ENCODE data around the gene RPL29. TPM values are rescaled to one million over a fixed set of nuclear protein-coding genes. Genes with fewer than 3 reads are reported as not detected.
A peak's percentile ranks its signal among the peaks of the same experiment; 100 is the strongest.

RPL29 gene
- total and polyA plus RNA-seq, 7 donors = 1,247 to 2,993 (median 2,094) TPM

GRCh38 chr3:51957520-51958205 lies 38.0 kb downstream of the RPL29 start:
- no peak for TF ChIP-seq CTCF (IDR thresholded peaks at IDR 0.05)
- no peak for TF ChIP-seq EP300 (IDR thresholded peaks at IDR 0.05)
- TF ChIP-seq POLR2AphosphoS5 (IDR thresholded peaks at IDR 0.05) = no peak
- no peak for TF ChIP-seq POLR2A (IDR thresholded peaks at IDR 0.05)
- H3K27me3 ChIP-seq = no peaks in the 10 kb centered on the region
- no peak overlapping the region for H3K4me3 ChIP-seq
- intact Hi-C loops (cut with DNase I) = no loop called here
- H3K9me3 ChIP-seq = no peaks in the 10 kb centered on the region
- WGBS, 2 donors = 96% methylated on average over 15 of the region's 15 CpGs
- H3K27ac ChIP-seq = peak overlapping the region in 1 of 4 donors; percentile 80
- peaks cover 0 to 20% (median 15%) of the 10 kb centered on the region in 4 donors for H3K4me1 ChIP-seq
- peaks cover 0 to 35% (median 9%) of the 10 kb centered on the region in 4 donors for H3K36me3 ChIP-seq
- DNase-seq = no peak

GRCh38 chr3:51955893-51956770 lies 39.6 kb downstream of the RPL29 start:
- WGBS, 2 donors = 4 to 11% methylated on average over 97 of the region's 97 CpGs
- H3K4me1 ChIP-seq = peaks cover 0 to 17% (median 15%) of the 10 kb centered on the region in 4 donors
- no peaks in the 10 kb centered on the region for H3K27me3 ChIP-seq
- intact Hi-C loops (cut with DNase I) = no loop called here
- H3K36me3 ChIP-seq = peaks cover 0 to 35% (median 9%) of the 10 kb centered on the region in 4 donors
- TF ChIP-seq EP300 (IDR thresholded peaks at IDR 0.05) (no peak), POLR2A (IDR thresholded peaks at IDR 0.05) (no peak), POLR2AphosphoS5 (IDR thresholded peaks at IDR 0.05) (peak in 1 of 4 donors; percentile 30), CTCF (IDR thresholded peaks at IDR 0.05) (peak in 3 of 4 experiments; percentile 26 to 51 (median 40))
- peak overlapping the region; percentile 76 to 81 (median 80) for H3K27ac ChIP-seq
- DNase-seq = no peak
- peak overlapping the region; percentile 11 to 53 (median 46) for H3K4me3 ChIP-seq
- H3K9me3 ChIP-seq = no peaks in the 10 kb centered on the region

GRCh38 chr3:51955175-51955892 lies 40.4 kb downstream of the RPL29 start, which contains the start of gene GPR62:
TSS of gene GPR62 (plus strand) at chr3:51955381. CDS start at chr3:51955653, 272 bp downstream.
- peak within 1 kb of the TSS; percentile 76 to 81 (median 80) for H3K27ac ChIP-seq
- no peaks in the 10 kb centered on the region for H3K9me3 ChIP-seq
- TF ChIP-seq CTCF (IDR thresholded peaks at IDR 0.05) = no peak
- no peak for DNase-seq
- H3K4me1 ChIP-seq = peaks cover 0 to 17% (median 15%) of the 10 kb centered on the region in 4 donors
- peaks cover 0 to 29% (median 6%) of the 10 kb centered on the region in 4 donors for H3K36me3 ChIP-seq
- no peaks in the 10 kb centered on the region for H3K27me3 ChIP-seq
- peak within 1 kb of the TSS; percentile 11 to 53 (median 46) for H3K4me3 ChIP-seq
- intact Hi-C loops (cut with DNase I) = no loop called here
- WGBS, 2 donors = 33 to 55% methylated on average over 33 of the region's 33 CpGs

- 51 to 77% methylated on average over 1 of the region's 1 CpG for WGBS, 2 donors
- H3K27ac ChIP-seq = no peak overlapping the region
- H3K9me3 ChIP-seq = no peaks in the 10 kb centered on the region
- intact Hi-C loops (cut with DNase I) = no loop called here
- no peak for DNase-seq
- H3K4me3 ChIP-seq = no peak overlapping the region
- peaks cover 0 to 17% (median 15%) of the 10 kb centered on the region in 4 donors for H3K4me1 ChIP-seq
- H3K36me3 ChIP-seq = peaks cover 0 to 23% (median 3%) of the 10 kb centered on the region in 4 donors
- no peaks in the 10 kb centered on the region for H3K27me3 ChIP-seq
- TF ChIP-seq POLR2A (IDR thresholded peaks at IDR 0.05) (no peak), CTCF (IDR thresholded peaks at IDR 0.05) (no peak), EP300 (IDR thresholded peaks at IDR 0.05) (no peak)
Observed at GRCh38 chr3:51954713-51955112, 41.0 kb downstream of the RPL29 start.

Data from sigmoid colon (tissue), 7 donors.